EH (cell line): Measurements from ENCODE around the gene DES.

Source experiments
- DNase-seq: peaks from one replicate; pipeline ENCODE4 v3.0.0-alpha.2; 2015; ENCODE audit warnings: low read depth

The DES gene

GRCh38 chr2:219440388-219441256 is 22.4 kb downstream of the DES start:
- peak; percentile 61 for DNase-seq

GRCh38 chr2:219441451-219442255 is 23.5 kb downstream of the DES start:
- DNase-seq = peak; percentile 83

- peak; percentile 27 for DNase-seq
Measured at GRCh38 chr2:219442256-219443015, 24.3 kb downstream of the DES start.

GRCh38 chr2:219443016-219443696 is 25.0 kb downstream of the DES start:
- DNase-seq = no peak

GRCh38 chr2:219443697-219444023 is 25.5 kb downstream of the DES start:
- no peak for DNase-seq

GRCh38 chr2:219444566-219445091 is 26.5 kb downstream of the DES start:
- no peak for DNase-seq

- DNase-seq = no peak
Measured at GRCh38 chr2:219445220-219445640, 27.1 kb downstream of the DES start.

GRCh38 chr2:219446101-219446504 is 27.9 kb downstream of the DES start:
- peak; percentile 72 for DNase-seq

- DNase-seq = no peak
Measured at GRCh38 chr2:219446689-219447088, 28.5 kb downstream of the DES start.

- DNase-seq = no peak
Measured at GRCh38 chr2:219447242-219448098, 29.3 kb downstream of the DES start.

GRCh38 chr2:219448099-219448775 is 30.1 kb downstream of the DES start:
- DNase-seq = no peak

- DNase-seq = no peak
Measured at GRCh38 chr2:219448776-219449341, 30.7 kb downstream of the DES start.

GRCh38 chr2:219449609-219450008 is 31.4 kb downstream of the DES start:
- no peak for DNase-seq

- DNase-seq = peak; percentile 65
Measured at GRCh38 chr2:219451661-219452360, 33.6 kb downstream of the DES start.

GRCh38 chr2:219452361-219453317 is 34.5 kb downstream of the DES start:
- DNase-seq = peak; percentile 98

GRCh38 chr2:219453671-219454590 is 35.8 kb downstream of the DES start:
- peak; percentile 98 for DNase-seq

- DNase-seq = no peak
Measured at GRCh38 chr2:219455581-219455980, 37.4 kb downstream of the DES start.
